ENCODE data around the gene FGD3. TPM values are rescaled to one million over a fixed set of nuclear protein-coding genes. Genes with fewer than 3 reads are reported as not detected.
"Not testable (repeated sequence)": the region's sequence is repeated elsewhere in the genome, so short reads cannot be mapped to it uniquely, and the experiment has no call there.

The FGD3 gene
- 0.09 and 0.17 TPM in 2 replicates for total RNA-seq (2021)
- percentile 13 among the genes with signal in this experiment for Bru-seq, nascent RNA
- BruChase-seq, experiment 1, labeled RNA remaining after a 2-hour chase, result percentile 10 among the genes with signal in this experiment
- BruChase-seq, experiment 2, labeled RNA remaining after a 6-hour chase, result percentile 2 among the genes with signal in this experiment
- long read RNA-seq, result 0 reads

- Histone ChIP-seq H3K27me3 (replicated peaks; ENCODE audit: insufficient read depth, low read depth, low read length, poor library complexity) (no peaks in the 10 kb centered on the region), H3K4me1 (ENCODE audit: insufficient read depth, low read length, poor library complexity, severe bottlenecking) (no peaks in the 10 kb centered on the region), H3K27ac (ENCODE audit: low read depth, low read length, poor library complexity, severe bottlenecking) (no peak within 1 kb of the TSS), H3K9me3 (ENCODE audit: low read depth, low read length, poor library complexity, severe bottlenecking) (no peaks in the 10 kb centered on the region), H3K36me3 (ENCODE audit: insufficient read depth, low read length, poor library complexity, severe bottlenecking) (no peaks in the 10 kb centered on the region), H3K4me3 (ENCODE audit: low read depth, low read length, poor library complexity, severe bottlenecking) (peak within 1 kb of the TSS; percentile 46)
- intact Hi-C loops (cut with micrococcal nuclease; ENCODE audit: unreplicated experiment), result no loop called here
- ChIA-PET CTCF (no interaction called here), POLR2A (ENCODE audit: low non-redundant PET) (no interaction called here)
- DNase-seq (ENCODE audit: low spot score), result peak; percentile 41
- TF ChIP-seq EZH2 (IDR thresholded peaks at IDR 0.05; ENCODE audit: borderline replicate concordance, low read depth, low read length, poor library complexity, severe bottlenecking) (no peak), CTCF (conservative IDR thresholded peaks at IDR 0.05; ENCODE audit: low read depth, low read length) (no peak)
- no TSS peak for BruUV-seq (replicated peaks)
Measured at GRCh38 chr9:92947268-92948037, at the start of gene FGD3. TSS of gene FGD3 (plus strand) at chr9:92947523. CDS start at chr9:92976257, 28,734 bp downstream.

GRCh38 chr9:92905137-92905536 lies 42.2 kb upstream of the FGD3 start:
- CTCF ChIA-PET; H3K27me3 ChIP-seq (replicated peaks; ENCODE audit: insufficient read depth, low read depth, low read length, poor library complexity); H3K4me1 ChIP-seq (ENCODE audit: insufficient read depth, low read length, poor library complexity, severe bottlenecking); H3K36me3 ChIP-seq (ENCODE audit: insufficient read depth, low read length, poor library complexity, severe bottlenecking); intact Hi-C loops (cut with micrococcal nuclease; ENCODE audit: unreplicated experiment); H3K9me3 ChIP-seq (ENCODE audit: low read depth, low read length, poor library complexity, severe bottlenecking); H3K27ac ChIP-seq (ENCODE audit: low read depth, low read length, poor library complexity, severe bottlenecking); H3K4me3 ChIP-seq (ENCODE audit: low read depth, low read length, poor library complexity, severe bottlenecking); DNase-seq (ENCODE audit: low spot score); POLR2A ChIA-PET (ENCODE audit: low non-redundant PET); BruUV-seq (replicated peaks): not testable (repeated sequence)

GRCh38 chr9:92911511-92912475 lies 35.5 kb upstream of the FGD3 start:
- no TSS peak for BruUV-seq (replicated peaks)
- Histone ChIP-seq H3K4me1 (ENCODE audit: insufficient read depth, low read length, poor library complexity, severe bottlenecking) (no peaks in the 10 kb centered on the region), H3K9me3 (ENCODE audit: low read depth, low read length, poor library complexity, severe bottlenecking) (no peaks in the 10 kb centered on the region), H3K27ac (ENCODE audit: low read depth, low read length, poor library complexity, severe bottlenecking) (no peak overlapping the region), H3K27me3 (replicated peaks; ENCODE audit: insufficient read depth, low read depth, low read length, poor library complexity) (peaks cover 23% of the 10 kb centered on the region), H3K4me3 (ENCODE audit: low read depth, low read length, poor library complexity, severe bottlenecking) (no peak overlapping the region), H3K36me3 (ENCODE audit: insufficient read depth, low read length, poor library complexity, severe bottlenecking) (no peaks in the 10 kb centered on the region)
- intact Hi-C loops (cut with micrococcal nuclease; ENCODE audit: unreplicated experiment), result no loop called here
- no peak for TF ChIP-seq CTCF (conservative IDR thresholded peaks at IDR 0.05; ENCODE audit: low read depth, low read length)
- no peak for TF ChIP-seq EZH2 (IDR thresholded peaks at IDR 0.05; ENCODE audit: borderline replicate concordance, low read depth, low read length, poor library complexity, severe bottlenecking)
- no peak for DNase-seq (ENCODE audit: low spot score)
- ChIA-PET CTCF (no interaction called here), POLR2A (ENCODE audit: low non-redundant PET) (no interaction called here)

Data from A673 (cell line).